NCI-H2107 treated with DMSO at 0.1 percent for 48 hours (cell line): Measurements from ENCODE around the gene WDR20.
"Not testable (repeated sequence)": the region's sequence is repeated elsewhere in the genome, so short reads cannot be mapped to it uniquely, and the experiment has no call there.

ENCODE experiments used
- DNase-seq: peaks from one replicate; lab custom pipeline; 2025; ENCODE audit not compliant: unreplicated experiment; lab: John Stamatoyannopoulos, UW

The WDR20 gene

GRCh38 chr14:102126807-102127455 lies 12.8 kb upstream of the WDR20 start:
- no peak for DNase-seq

- DNase-seq: no peak
Observed at GRCh38 chr14:102131741-102132140, 8.0 kb upstream of the WDR20 start.

GRCh38 chr14:102134021-102134420 lies 5.7 kb upstream of the WDR20 start:
- not testable (repeated sequence) for DNase-seq

GRCh38 chr14:102134719-102135118 lies 5.0 kb upstream of the WDR20 start:
- DNase-seq: not testable (repeated sequence)

GRCh38 chr14:102135456-102135855 lies 4.2 kb upstream of the WDR20 start:
- DNase-seq: not testable (repeated sequence)

GRCh38 chr14:102138535-102138934 lies 1.2 kb upstream of the WDR20 start:
- no peak for DNase-seq

GRCh38 chr14:102138961-102139285 lies 774 bp upstream of the WDR20 start:
- DNase-seq: peak; percentile 42

GRCh38 chr14:102140027-102140749 lies 491 bp downstream of the WDR20 start:
- DNase-seq: peak; percentile 32

GRCh38 chr14:102140750-102141145 lies 1.1 kb downstream of the WDR20 start:
- no peak for DNase-seq

- no peak for DNase-seq
Observed at GRCh38 chr14:102141797-102142196, 2.1 kb downstream of the WDR20 start.

GRCh38 chr14:102144914-102145313 lies 5.2 kb downstream of the WDR20 start:
- no peak for DNase-seq

GRCh38 chr14:102145395-102145794 lies 5.7 kb downstream of the WDR20 start:
- no peak for DNase-seq

GRCh38 chr14:102146423-102146822 lies 6.7 kb downstream of the WDR20 start:
- no peak for DNase-seq

GRCh38 chr14:102150083-102150482 lies 10.4 kb downstream of the WDR20 start:
- no peak for DNase-seq

GRCh38 chr14:102150744-102151143 lies 11.0 kb downstream of the WDR20 start:
- no peak for DNase-seq

GRCh38 chr14:102151411-102151810 lies 11.7 kb downstream of the WDR20 start:
- DNase-seq: not testable (repeated sequence)

GRCh38 chr14:102154121-102154520 lies 14.4 kb downstream of the WDR20 start:
- DNase-seq: no peak

GRCh38 chr14:102154821-102155549 lies 15.3 kb downstream of the WDR20 start:
- no peak for DNase-seq

- DNase-seq: no peak
Observed at GRCh38 chr14:102157346-102157745, 17.6 kb downstream of the WDR20 start.

- no peak for DNase-seq
Observed at GRCh38 chr14:102158797-102159196, 19.1 kb downstream of the WDR20 start.

GRCh38 chr14:102159841-102160240 lies 20.1 kb downstream of the WDR20 start:
- no peak for DNase-seq

GRCh38 chr14:102162487-102162886 lies 22.8 kb downstream of the WDR20 start:
- DNase-seq: no peak
